NCI-H446 treated with DMSO at 0.1 percent for 48 hours (cell line): ENCODE data around the gene PTPRJ.
A peak's percentile ranks its signal among the peaks of the same experiment; 100 is the strongest.
"Not testable (repeated sequence)": the region's sequence is repeated elsewhere in the genome, so short reads cannot be mapped to it uniquely, and the experiment has no call there.

Experiments used
- DNase-seq: peaks from one replicate; lab custom pipeline; 2025; lab: John Stamatoyannopoulos, UW

PTPRJ gene

DNA sequence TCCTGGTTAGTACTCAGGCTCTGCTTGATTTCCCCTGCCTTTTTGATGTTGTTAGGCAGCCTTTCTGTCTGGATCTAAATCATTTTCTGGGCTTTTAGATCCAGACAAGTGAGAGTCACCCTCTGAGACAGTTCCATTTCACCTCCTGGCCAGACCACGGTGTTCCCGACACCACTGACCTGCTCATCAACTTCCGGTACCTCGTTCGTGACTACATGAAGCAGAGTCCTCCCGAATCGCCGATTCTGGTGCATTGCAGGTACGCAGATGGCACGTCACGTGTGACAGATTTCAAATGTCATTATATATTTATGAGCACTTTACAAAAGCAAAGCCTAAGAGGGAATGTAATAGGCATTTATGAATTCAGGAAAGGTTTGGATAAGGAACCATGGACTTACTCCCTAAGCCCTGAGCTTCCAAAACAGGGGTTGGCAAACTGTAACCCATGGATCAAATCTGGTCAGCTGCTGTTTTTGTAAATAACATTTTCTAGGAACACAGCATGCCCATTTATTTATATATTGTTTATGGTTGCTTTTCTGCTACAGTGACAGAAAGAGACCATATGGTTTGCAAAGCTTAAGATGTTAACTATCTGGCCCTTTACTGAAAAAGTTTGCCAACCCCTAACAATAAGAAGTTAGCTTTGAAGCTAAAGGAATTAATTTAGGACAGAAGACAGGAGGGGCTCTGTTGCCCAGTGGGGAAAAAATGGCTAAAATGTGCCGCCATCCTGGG is 183.2 kb downstream of the PTPRJ start:
- DNase-seq = no peak

DNA sequence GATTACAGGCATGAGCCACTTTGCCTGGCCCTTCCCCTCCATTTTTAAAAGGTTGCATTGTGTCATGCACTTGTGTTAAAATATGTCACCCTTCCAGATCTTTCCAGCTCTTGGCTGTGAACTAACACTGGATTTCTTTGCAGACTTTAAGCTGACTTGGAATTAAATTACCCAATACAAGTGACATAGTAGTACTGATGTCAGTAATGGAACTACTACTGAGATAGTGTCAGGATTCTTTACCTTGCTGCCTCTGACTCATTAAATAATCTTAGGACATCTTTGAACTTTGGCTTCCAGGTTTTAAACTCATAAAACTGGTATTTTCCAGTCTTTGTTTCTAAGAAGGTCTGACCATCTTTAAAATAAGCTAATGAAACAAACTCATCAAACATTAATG is 184.5 kb downstream of the PTPRJ start:
- DNase-seq = no peak

DNA sequence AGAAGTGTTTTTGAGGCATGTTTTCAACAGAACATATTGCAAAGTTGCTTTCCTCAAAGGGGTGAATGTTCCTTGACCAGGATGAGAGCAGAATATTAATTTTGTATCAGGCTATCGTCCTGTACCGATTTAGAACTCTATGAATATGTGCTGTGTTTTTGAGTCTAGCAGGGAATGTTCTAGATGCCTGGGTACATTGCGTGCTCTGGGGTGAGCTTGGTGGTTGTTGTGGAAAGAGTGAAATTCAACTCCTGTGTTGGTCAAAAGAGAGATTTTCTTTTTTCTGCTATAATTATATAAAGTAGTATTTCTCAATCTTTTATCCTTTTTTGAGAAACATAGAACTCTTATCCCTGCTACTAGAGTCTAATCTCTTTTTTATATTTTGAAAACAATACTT is 185.1 kb downstream of the PTPRJ start:
- no peak for DNase-seq

- DNase-seq = no peak
Measured at GRCh38 chr11:48167380-48167779, 187.0 kb downstream of the PTPRJ start.

- no peak for DNase-seq
Measured at GRCh38 chr11:48168815-48169214, 188.5 kb downstream of the PTPRJ start.

DNA sequence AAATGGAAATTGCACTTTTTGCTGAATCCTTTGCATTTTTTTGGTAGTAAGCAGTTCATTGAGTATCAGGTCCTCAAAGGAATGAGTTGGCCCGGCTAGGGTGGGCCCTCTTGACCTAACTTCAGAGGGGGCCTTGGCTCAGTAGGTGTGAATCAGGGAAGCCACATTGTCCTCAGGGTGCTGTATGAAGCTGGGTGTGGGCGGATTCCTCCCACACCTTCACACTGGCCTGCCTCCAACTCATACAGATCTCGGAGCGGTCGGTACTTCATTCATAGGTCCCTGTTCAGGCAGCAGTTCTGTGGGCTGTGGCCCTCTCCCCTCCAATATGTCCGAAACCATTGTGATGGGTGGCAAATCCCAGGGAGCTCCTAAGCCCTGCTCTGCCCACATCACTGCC is 188.9 kb downstream of the PTPRJ start:
- DNase-seq = no peak

- no peak for DNase-seq
Measured at GRCh38 chr11:48169717-48170116, 189.4 kb downstream of the PTPRJ start.

DNA sequence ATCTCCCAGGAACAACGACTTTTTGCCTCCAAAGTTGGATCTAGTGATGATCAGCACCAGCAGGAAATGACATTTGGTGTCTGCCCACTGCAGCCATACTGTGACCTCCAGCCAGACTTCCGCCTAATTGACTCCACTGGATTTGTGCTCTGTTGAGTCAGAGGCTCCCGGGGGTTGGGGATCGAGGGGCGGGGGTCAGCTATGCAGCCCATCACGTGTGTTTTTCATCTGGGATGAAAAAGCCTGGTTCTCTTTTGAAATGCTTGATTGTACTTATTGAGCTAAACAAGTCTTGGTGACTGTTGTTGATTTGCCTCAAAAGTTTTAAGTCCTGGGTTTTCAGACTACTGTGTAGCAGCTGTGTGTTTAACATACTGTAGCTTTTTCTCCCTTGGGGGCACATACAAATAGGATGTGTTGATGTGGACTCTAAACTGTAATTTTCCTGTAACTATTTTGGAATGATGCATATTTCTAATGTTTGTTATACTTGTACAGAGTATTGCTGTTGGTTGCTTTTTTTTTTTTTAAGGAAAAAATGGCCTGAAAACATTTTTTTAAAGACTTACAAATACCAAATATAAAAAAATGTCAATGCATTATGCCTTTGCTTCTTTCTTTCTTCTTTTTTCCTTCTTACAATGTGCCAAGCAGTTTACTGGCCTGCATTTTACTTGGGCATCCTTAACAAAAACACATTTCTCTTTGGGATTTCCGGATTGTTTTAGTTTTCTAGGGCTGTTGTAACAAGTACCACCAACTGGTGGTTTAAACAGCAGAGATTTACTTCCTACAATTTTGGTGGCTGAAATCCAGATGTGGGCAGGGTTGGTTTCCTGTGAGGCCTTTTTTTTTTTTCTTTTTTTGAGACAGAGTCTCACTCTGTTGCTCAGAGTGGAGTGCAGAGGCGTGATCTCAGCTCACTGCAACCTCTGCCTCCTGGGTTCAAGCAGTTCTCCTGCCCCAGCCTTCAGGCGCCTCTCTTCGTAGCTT is 190.2 kb downstream of the PTPRJ start:
- DNase-seq = no peak

- peak; percentile 44 for DNase-seq
Measured at GRCh38 chr11:48172818-48173609, 192.7 kb downstream of the PTPRJ start.

- no peak for DNase-seq
Measured at GRCh38 chr11:48177661-48178060, 197.3 kb downstream of the PTPRJ start.

- DNase-seq = no peak
Measured at GRCh38 chr11:48180627-48181026, 200.3 kb downstream of the PTPRJ start.

GRCh38 chr11:48182860-48183526 is 202.6 kb downstream of the PTPRJ start:
- DNase-seq = no peak

DNA sequence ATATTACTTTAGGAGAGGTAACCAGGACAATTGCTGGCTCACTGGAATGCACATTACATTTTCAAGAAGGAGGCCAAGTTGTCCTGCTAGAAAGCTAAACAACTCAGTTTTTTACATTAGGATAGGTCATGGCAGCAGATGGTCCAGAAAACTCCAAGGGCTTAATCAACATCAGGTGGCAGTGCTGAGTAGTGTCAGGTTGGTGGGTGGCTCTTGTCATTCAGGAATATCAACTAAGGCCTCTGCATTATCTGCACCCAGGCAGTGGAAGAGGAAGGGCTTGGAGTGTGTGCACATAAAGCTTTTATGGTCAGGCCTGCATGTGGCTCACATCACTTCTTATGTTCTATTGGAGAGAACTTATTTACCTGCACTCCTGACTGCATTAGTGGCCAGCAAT is 204.1 kb downstream of the PTPRJ start:
- DNase-seq = no peak

DNA sequence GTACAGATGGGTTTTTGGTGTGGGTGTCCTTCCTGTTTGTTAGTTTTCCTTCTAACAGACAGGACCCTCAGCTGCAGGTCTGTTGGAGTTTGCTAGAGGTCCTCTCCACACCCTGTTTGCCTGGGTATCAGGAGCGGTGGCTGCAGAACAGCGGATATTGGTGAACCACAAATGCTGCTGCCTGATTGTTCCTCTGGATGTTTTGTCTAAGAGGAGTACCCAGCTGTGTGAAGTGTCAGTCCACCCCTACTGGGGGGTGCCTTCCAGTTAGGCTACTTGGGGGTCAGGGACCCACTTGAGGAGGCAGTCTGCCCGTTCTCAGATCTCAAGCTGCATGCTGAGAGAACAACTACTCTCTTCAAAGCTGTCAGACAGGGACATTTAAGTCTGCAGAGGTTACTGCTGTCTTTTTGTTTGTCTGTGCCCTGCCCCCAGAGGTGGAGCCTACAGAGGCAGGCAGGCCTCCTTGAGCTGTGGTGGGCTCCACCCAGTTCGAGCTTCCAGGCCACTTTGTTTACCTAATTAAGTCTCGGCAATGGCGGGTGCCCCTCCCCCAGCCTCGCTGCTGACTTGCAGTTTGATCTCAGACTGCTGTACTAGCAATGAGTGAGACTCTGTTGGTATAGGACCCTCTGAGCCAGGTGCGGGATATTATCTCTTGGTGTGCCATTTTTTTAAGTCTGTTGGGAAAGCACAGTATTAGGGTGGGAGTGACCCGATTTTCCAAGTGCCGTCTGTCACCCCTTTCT is 210.7 kb downstream of the PTPRJ start:
- DNase-seq = not testable (repeated sequence)

GRCh38 chr11:48193876-48194275 is 213.5 kb downstream of the PTPRJ start:
- DNase-seq = no peak

GRCh38 chr11:48207881-48208280 is 227.5 kb downstream of the PTPRJ start:
- DNase-seq = no peak

DNA sequence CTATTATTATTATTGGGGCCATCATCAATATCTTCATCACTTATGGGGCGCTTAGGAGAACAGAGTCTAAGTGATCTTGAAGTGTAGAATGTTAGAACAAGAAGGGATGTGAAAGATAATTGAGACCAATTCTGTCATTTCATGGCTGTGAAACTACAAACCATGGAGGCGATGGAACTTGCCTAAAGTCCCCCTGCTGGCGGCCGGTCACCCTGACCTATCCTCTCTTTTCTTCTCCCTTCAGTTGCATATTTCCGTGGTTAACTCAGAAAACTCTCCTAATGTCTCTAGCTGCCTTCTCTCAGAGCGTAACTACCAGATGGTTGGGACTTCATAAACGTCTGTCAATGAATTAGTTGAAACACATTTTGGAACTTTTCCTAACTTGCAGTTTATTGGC is 229.7 kb downstream of the PTPRJ start:
- no peak for DNase-seq

GRCh38 chr11:48216510-48216909 is 236.2 kb downstream of the PTPRJ start, which contains the start of gene OR4B1:
OR4B1 (plus strand) TSS chr11:48216810; CDS start chr11:48216810, 0 bp downstream.
- no peak for DNase-seq
